A549 (cell line): ENCODE data around the gene PYCARD. TPM values are rescaled to one million over a fixed set of nuclear protein-coding genes. Genes with fewer than 3 reads are reported as not detected.
"Not testable (repeated sequence)": the region's sequence is repeated elsewhere in the genome, so short reads cannot be mapped to it uniquely, and the experiment has no call there.

Experiments
- ATAC-seq, 2 experiments: fragments of 200-7000 bp in 1 of 2; fragments of >200 bp in 1 of 2; cut with Nextera tagmentation in 1 of 2; cut with Tn5 transposase in 1 of 2; 3 replicates each; pipeline versions ENCODE4 v1.8.0 to v1.9.1; 2018 to 2020; ENCODE audit warnings: mild to moderate bottlenecking in 1 of 2, moderate library complexity in 1 of 2
- CTCF ChIA-PET: fragments of 300-600 bp; sonication (Branson Sonifier 250); formaldehyde crosslinking; extraction: SDS; loops from one replicate; lab custom pipeline; 2021; ENCODE audit warnings: antibody characterized with exemption, inconsistent platforms; lab: Yijun Ruan, JAX
- POLR2A ChIA-PET: fragments of 350-600 bp; formaldehyde crosslinking; extraction: SDS; loops from one replicate; lab custom pipeline; 2021; ENCODE audit warnings: antibody characterized with exemption, inconsistent platforms; lab: Yijun Ruan, JAX
- DNase-seq, 2 experiments: peaks; one replicate each; pipeline versions ENCODE4 v3.0.0 to v3.0.0-alpha.2; 2011 to 2016; ENCODE audit warnings: low read depth in 1 of 2, low spot score in 1 of 2
- FAIRE-seq: peaks from 2 replicates; lab custom pipeline; 2011; peaks lifted over from hg19 to GRCh38; lab: Jason Lieb, UNC
- H3K27ac ChIP-seq, 2 experiments: fragments of >200 bp; sonication (Bioruptor Twin); formaldehyde crosslinking; 3 replicates each; pipeline ENCODE4 v1.5.1; 2016 to 2017
- H3K4me1 ChIP-seq: fragments of >200 bp; sonication (Bioruptor Twin); formaldehyde crosslinking; 3 replicates; pipeline ENCODE4 v1.6.1; 2016
- H3K4me2 ChIP-seq: fragments of >200 bp; sonication (Bioruptor Twin); formaldehyde crosslinking; 3 replicates; pipeline ENCODE4 v1.6.1; 2016
- H3K4me3 ChIP-seq: fragments of >200 bp; sonication (Bioruptor Twin); formaldehyde crosslinking; 3 replicates; pipeline ENCODE4 v1.5.1; 2016
- H3K9me3 ChIP-seq: fragments of >200 bp; sonication (Bioruptor Twin); formaldehyde crosslinking; 3 replicates; pipeline ENCODE4 v1.6.1; 2016
- ATOH8 ChIP-seq: fragments of 250-450 bp; sonication (Bioruptor Pico); IDR thresholded peaks from 2 replicates; pipeline ENCODE4 v1.5.0; 2020; ENCODE audit warnings: low read depth, mild to moderate bottlenecking, moderate library complexity
- CBX8 ChIP-seq: fragments of 200-600 bp; sonication (generic); IDR thresholded peaks from 2 replicates; pipeline ENCODE4 v1.6.1; 2016
- CEBPB ChIP-seq, 2 experiments: fragments of >200 bp in 1 of 2; sonication (Bioruptor Twin) in 1 of 2; formaldehyde crosslinking in 1 of 2; IDR thresholded peaks; 2 replicates each; pipeline ENCODE4 v1.6.1; 2012 to 2016
- ELK1 ChIP-seq: fragments of 150-350 bp; IDR thresholded peaks from 2 replicates; pipeline ENCODE4 v1.6.1; 2014; ENCODE audit warnings: low read depth, mild to moderate bottlenecking, low read length
- EP300 ChIP-seq, 2 experiments: fragments of >200 bp; sonication (Bioruptor Twin); formaldehyde crosslinking; IDR thresholded peaks; 2 replicates in 1 of 2; 3 replicates in 1 of 2; pipeline ENCODE4 v1.6.1; 2016 to 2017
- FOSL2 ChIP-seq, 2 experiments: fragments of 450-650 bp in 1 of 2; fragments of >200 bp in 1 of 2; sonication (Bioruptor Twin) in 1 of 2; formaldehyde crosslinking; IDR thresholded peaks; 2 replicates each; pipeline versions ENCODE4 v1.5.0 to v1.6.1; 2016 to 2020; ENCODE audit warnings: mild to moderate bottlenecking in 1 of 2, moderate library complexity in 1 of 2
- HDAC2 ChIP-seq: fragments of 200-600 bp; sonication (generic); IDR thresholded peaks from 2 replicates; pipeline ENCODE4 v1.6.1; 2016
- JUNB ChIP-seq: fragments of >200 bp; sonication (Bioruptor Twin); formaldehyde crosslinking; IDR thresholded peaks from 2 replicates; pipeline ENCODE4 v1.6.1; 2016
- KDM1A ChIP-seq: fragments of 200-600 bp; sonication (generic); IDR thresholded peaks from 2 replicates; pipeline ENCODE4 v1.6.1; 2016; ENCODE audit warnings: low read depth, mild to moderate bottlenecking
- MAX ChIP-seq: IDR thresholded peaks from 2 replicates; pipeline ENCODE4 v1.6.1; 2012
- MAZ ChIP-seq: fragments of 150-350 bp; IDR thresholded peaks from 2 replicates; pipeline ENCODE4 v1.6.1; 2014; ENCODE audit warnings: antibody characterized with exemption, low read depth, low read length, borderline replicate concordance
- NR3C1 ChIP-seq: fragments of >200 bp; sonication (Bioruptor Twin); formaldehyde crosslinking; IDR thresholded peaks from 3 replicates; pipeline ENCODE4 v1.6.1; 2017
- PBX3 ChIP-seq: IDR thresholded peaks from 2 replicates; pipeline ENCODE4 v1.6.1; 2012
- PHF8 ChIP-seq: fragments of 200-600 bp; sonication (generic); IDR thresholded peaks from 2 replicates; pipeline ENCODE4 v1.6.1; 2016; ENCODE audit warnings: low read depth, mild to moderate bottlenecking, antibody characterized with exemption, moderate library complexity, borderline replicate concordance
- POLR2A ChIP-seq: IDR thresholded peaks from 2 replicates; pipeline ENCODE4 v1.6.1; 2012; ENCODE audit warnings: mild to moderate bottlenecking, low read length
- RAD21 ChIP-seq, 2 experiments: fragments of >200 bp in 1 of 2; sonication (Bioruptor Twin) in 1 of 2; formaldehyde crosslinking in 1 of 2; IDR thresholded peaks in 1 of 2; conservative IDR thresholded peaks in 1 of 2; 2 replicates in 1 of 2; 3 replicates in 1 of 2; pipeline ENCODE4 v1.6.1; 2012 to 2018; ENCODE audit warnings: inconsistent platforms in 1 of 2
- RNF2 ChIP-seq: fragments of 200-600 bp; sonication (generic); IDR thresholded peaks from 2 replicates; pipeline ENCODE4 v1.6.1; 2016; ENCODE audit warnings: low read depth, mild to moderate bottlenecking, antibody characterized with exemption, moderate library complexity, borderline replicate concordance
- SMC3 ChIP-seq: fragments of >200 bp; sonication (Bioruptor Twin); formaldehyde crosslinking; IDR thresholded peaks from 3 replicates; pipeline ENCODE4 v1.6.1; 2018; ENCODE audit warnings: inconsistent platforms
- ZC3H11A ChIP-seq: fragments of 450-650 bp; IDR thresholded peaks from 2 replicates; pipeline ENCODE4 v1.6.1; 2014; ENCODE audit warnings: antibody characterized with exemption, mild to moderate bottlenecking
- ZFP36 ChIP-seq: fragments of 450-650 bp; IDR thresholded peaks from 2 replicates; pipeline ENCODE4 v1.6.1; 2014; ENCODE audit warnings: borderline replicate concordance; ENCODE audit not compliant: partially characterized antibody
- ZSCAN20 ChIP-seq: fragments of 250-450 bp; sonication (Bioruptor Pico); IDR thresholded peaks from 2 replicates; pipeline ENCODE4 v1.8.0; 2022; ENCODE audit warnings: mild to moderate bottlenecking, moderate library complexity
- WGBS: methylation state at CpG from one replicate; pipeline ENCODE4 v1.1.6; 2017; ENCODE audit errors: missing lambda C conversion rate; 5-methylcytosine and 5-hydroxymethylcytosine counted together
- polyA plus RNA-seq, 4 experiments: library from polyadenylated mRNA; depleted of rRNA in 3 of 4; stranded (reverse); fragments of >200 nt; fragmentation: RNase III in 1 of 4; extraction: RNeasy Plus Mini Kit Qiagen cat#74134 plus additional on column Dnase treatment in 1 of 4; gene quantifications; 2 replicates in 3 of 4; 3 replicates in 1 of 4; pipeline ENCODE4 v1.2.3, GENCODE V29; 2011 to 2017
- TF ChIP-seq, protein P1 (sequence below): fragments of >200 bp; sonication (Bioruptor Twin); formaldehyde crosslinking; IDR thresholded peaks from 2 replicates; pipeline ENCODE4 v1.6.1; 2016
- TF ChIP-seq, protein P2 (sequence below): fragments of >200 bp; sonication (Bioruptor Twin); formaldehyde crosslinking; IDR thresholded peaks from 3 replicates; pipeline ENCODE4 v1.6.1; 2016
- TF ChIP-seq, protein P3 (sequence below): fragments of >200 bp; sonication (Bioruptor Twin); formaldehyde crosslinking; IDR thresholded peaks from 3 replicates; pipeline ENCODE4 v1.5.1; 2016

PYCARD gene
- polyA plus RNA-seq, 2 of the 4 experiments (the other 2 are of a cell fraction) = 16.1 to 30.1 TPM

DNA sequence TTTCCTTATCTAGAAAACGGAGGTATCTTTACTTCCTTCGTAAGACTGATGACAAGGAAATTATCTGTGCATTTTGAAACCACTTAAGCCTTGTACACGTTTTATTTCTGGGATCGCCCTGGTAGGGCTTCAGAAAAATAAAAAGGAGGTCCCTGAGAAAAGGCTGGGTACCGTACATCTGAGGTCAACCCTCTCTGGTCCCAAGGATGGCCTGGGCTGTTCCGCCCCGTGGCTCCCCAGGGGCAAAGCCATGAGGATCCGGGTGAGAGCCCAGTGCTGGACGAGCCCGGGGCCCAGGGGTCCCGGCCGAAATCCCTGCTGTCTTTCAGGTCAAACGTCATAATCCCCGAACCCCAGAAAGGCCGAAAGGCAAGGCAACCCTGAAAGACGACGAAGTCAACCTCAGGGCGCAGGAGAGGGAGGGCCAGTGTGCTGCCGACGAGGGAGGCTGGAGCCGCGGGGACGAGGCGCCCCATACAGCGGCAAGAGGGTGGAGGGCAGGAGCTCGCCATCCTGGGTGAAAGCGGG is 23.3 kb downstream of the PYCARD start:
- FAIRE-seq (no peak), ATAC-seq (peak; percentile 10 to 33), DNase-seq (no peak)
- Histone ChIP-seq H3K4me1 (peaks cover 29% of the 10 kb centered on the region), H3K9me3 (no peaks in the 10 kb centered on the region), H3K4me3 (peak overlapping the region; percentile 68), H3K4me2 (peak overlapping the region; percentile 82), H3K27ac (peak overlapping the region; percentile 92 to 97)
- TF ChIP-seq RAD21 (conservative IDR thresholded peaks at IDR 0.05 in 1 of 2, IDR thresholded peaks at IDR 0.05 in 1 of 2) = no peak
- TF ChIP-seq ZSCAN20 (CRISPR knock-in tag) = no peak
- TF ChIP-seq, protein P1, sequence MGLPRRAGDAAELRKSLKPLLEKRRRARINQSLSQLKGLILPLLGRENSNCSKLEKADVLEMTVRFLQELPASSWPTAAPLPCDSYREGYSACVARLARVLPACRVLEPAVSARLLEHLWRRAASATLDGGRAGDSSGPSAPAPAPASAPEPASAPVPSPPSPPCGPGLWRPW = no peak
- TF ChIP-seq KDM1A = peak; percentile 86; the same call in 1 of the 2 replicates
- TF ChIP-seq EP300 (IDR thresholded peaks at IDR 0.05) = no peak
- no peak for TF ChIP-seq ELK1
- TF ChIP-seq HDAC2 = 0 out of 2 replicates have a peak, but pooled peaks have one; percentile 53
- peak; percentile 58 for TF ChIP-seq POLR2A
- peak; percentile 10 for TF ChIP-seq ZFP36
- TF ChIP-seq NR3C1 = no peak
- no peak for TF ChIP-seq JUNB
- TF ChIP-seq MAZ = 0 out of 2 replicates have a peak, but pooled peaks have one; percentile 10
- TF ChIP-seq PHF8 = peak; percentile 80; the same call in 1 of the 2 replicates
- POLR2A ChIA-PET = interaction anchor here (0.5 to 2.1 kb wide), 35 partner anchors 8 to 281 kb away, joined by 3 to 37 read pairs (median 6); partner anchors contain the start of genes ARMC5, ITGAD, KAT8 and PYCARD
- WGBS = 16% methylated on average over 14 of the region's 27 CpGs
- CTCF ChIA-PET = interaction anchor here (1.1 kb wide), 1 partner anchor 50 kb away, joined by 3 read pairs; no protein-coding TSS in a partner anchor

- H3K4me1 ChIP-seq = peaks cover 8% of the 10 kb centered on the region
- no peaks in the 10 kb centered on the region for H3K9me3 ChIP-seq
- H3K4me3 ChIP-seq = no peak overlapping the region
- TF ChIP-seq CBX8 = no peak
- no peak for TF ChIP-seq ATOH8
- TF ChIP-seq PBX3 = no peak
- TF ChIP-seq, protein P2, sequence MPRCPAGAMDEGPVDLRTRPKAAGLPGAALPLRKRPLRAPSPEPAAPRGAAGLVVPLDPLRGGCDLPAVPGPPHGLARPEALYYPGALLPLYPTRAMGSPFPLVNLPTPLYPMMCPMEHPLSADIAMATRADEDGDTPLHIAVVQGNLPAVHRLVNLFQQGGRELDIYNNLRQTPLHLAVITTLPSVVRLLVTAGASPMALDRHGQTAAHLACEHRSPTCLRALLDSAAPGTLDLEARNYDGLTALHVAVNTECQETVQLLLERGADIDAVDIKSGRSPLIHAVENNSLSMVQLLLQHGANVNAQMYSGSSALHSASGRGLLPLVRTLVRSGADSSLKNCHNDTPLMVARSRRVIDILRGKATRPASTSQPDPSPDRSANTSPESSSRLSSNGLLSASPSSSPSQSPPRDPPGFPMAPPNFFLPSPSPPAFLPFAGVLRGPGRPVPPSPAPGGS = no peak
- no peak for TF ChIP-seq ELK1
- TF ChIP-seq ZC3H11A = no peak
- TF ChIP-seq SMC3 = no peak
- TF ChIP-seq, protein P3, sequence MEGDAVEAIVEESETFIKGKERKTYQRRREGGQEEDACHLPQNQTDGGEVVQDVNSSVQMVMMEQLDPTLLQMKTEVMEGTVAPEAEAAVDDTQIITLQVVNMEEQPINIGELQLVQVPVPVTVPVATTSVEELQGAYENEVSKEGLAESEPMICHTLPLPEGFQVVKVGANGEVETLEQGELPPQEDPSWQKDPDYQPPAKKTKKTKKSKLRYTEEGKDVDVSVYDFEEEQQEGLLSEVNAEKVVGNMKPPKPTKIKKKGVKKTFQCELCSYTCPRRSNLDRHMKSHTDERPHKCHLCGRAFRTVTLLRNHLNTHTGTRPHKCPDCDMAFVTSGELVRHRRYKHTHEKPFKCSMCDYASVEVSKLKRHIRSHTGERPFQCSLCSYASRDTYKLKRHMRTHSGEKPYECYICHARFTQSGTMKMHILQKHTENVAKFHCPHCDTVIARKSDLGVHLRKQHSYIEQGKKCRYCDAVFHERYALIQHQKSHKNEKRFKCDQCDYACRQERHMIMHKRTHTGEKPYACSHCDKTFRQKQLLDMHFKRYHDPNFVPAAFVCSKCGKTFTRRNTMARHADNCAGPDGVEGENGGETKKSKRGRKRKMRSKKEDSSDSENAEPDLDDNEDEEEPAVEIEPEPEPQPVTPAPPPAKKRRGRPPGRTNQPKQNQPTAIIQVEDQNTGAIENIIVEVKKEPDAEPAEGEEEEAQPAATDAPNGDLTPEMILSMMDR = no peak
- TF ChIP-seq RNF2 = no peak
- no peak for TF ChIP-seq EP300 (IDR thresholded peaks at IDR 0.05)
- TF ChIP-seq MAX = no peak
- no peak for TF ChIP-seq CEBPB (IDR thresholded peaks at IDR 0.05)
- TF ChIP-seq RAD21 (conservative IDR thresholded peaks at IDR 0.05 in 1 of 2, IDR thresholded peaks at IDR 0.05 in 1 of 2) = no peak
- TF ChIP-seq FOSL2 (IDR thresholded peaks at IDR 0.05) = no peak
- no peak for TF ChIP-seq FOSL2 (CRISPR knock-in tag; IDR thresholded peaks at IDR 0.05)
- TF ChIP-seq, all 56 proteins: peak for 0
- 76% methylated on average over 3 of the region's 3 CpGs for WGBS
- DNase-seq (no peak), ATAC-seq (no peak), FAIRE-seq (no peak)
- POLR2A ChIA-PET = no interaction called here
- no peak overlapping the region for H3K4me2 ChIP-seq
- CTCF ChIA-PET = interaction anchor here (0.6 to 2.7 kb wide), 2 partner anchors 35 to 1583 kb away, joined by 3 to 11 read pairs; no protein-coding TSS in a partner anchor
- H3K27ac ChIP-seq = no peak overlapping the region
Observed at GRCh38 chr16:31177136-31177535, 25.4 kb downstream of the PYCARD start.

- CTCF ChIA-PET = not testable (repeated sequence)
- ATAC-seq = peak in 1 of 2 experiments; percentile 56; a peak in 3 of 6 replicates
Observed at GRCh38 chr16:31170048-31170447, 32.5 kb downstream of the PYCARD start.

More at GRCh38 chr16:31170048-31170447, 32.5 kb downstream of the PYCARD start:
- FAIRE-seq, POLR2A ChIA-PET, H3K4me2 ChIP-seq, DNase-seq, H3K27ac ChIP-seq, H3K4me3 ChIP-seq, H3K9me3 ChIP-seq, H3K4me1 ChIP-seq: not testable (repeated sequence)
- no CpG with 5 or more reads among the region's 2 CpGs for WGBS
